GM18520 (cell line): ENCODE data around the gene TRMT44.
"Not testable (repeated sequence)": the region's sequence is repeated elsewhere in the genome, so short reads cannot be mapped to it uniquely, and the experiment has no call there.

Experiments
- ATAC-seq: cut with Tn5 transposase; IDR thresholded peaks from one replicate; pipeline ENCODE4 v1.9.1; 2021; ENCODE audit not compliant: unreplicated experiment

Gene TRMT44

DNA sequence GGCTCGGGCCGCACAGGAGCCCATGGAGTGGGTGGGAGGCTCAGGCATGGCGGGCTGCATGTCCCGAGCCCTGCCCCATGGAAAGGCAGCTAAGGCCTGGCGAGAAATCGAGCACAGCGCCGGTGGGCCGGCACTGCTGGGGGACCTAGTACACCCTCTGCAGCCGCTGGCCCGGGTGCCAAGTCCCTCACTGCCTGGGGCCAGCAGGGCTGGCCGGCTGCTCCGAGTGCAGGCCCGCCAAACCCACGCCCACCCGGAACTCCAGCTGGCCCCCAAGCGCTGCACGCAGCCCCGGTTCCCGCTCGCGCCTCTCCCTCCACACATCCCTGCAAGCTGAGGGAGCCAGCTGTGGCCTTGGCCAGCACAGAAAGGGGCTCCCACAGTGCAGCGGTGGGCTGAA is 50.9 kb downstream of the TRMT44 start:
- ATAC-seq, result not testable (repeated sequence)

DNA sequence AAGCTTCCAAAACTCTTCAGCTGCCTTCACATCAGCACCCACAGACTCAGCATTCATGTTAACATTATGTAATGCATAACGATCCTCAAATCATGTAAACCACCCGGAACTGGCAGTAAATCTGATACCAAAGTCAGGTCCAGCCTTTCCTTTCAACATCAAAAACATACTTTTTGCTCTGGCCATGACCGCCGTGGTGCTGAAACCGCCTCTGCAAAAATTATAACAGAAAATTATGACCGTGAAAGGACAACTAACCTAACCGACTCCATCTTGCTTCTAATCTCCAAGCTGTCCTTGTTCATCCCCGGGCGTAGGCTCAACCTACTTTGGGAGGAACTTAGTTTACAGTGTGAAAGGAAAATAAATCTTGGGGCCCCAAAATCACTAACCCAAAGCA is 51.6 kb downstream of the TRMT44 start:
- ATAC-seq, result no peak

GRCh38 chr4:8493484-8493883 is 52.9 kb downstream of the TRMT44 start:
- no peak for ATAC-seq

DNA sequence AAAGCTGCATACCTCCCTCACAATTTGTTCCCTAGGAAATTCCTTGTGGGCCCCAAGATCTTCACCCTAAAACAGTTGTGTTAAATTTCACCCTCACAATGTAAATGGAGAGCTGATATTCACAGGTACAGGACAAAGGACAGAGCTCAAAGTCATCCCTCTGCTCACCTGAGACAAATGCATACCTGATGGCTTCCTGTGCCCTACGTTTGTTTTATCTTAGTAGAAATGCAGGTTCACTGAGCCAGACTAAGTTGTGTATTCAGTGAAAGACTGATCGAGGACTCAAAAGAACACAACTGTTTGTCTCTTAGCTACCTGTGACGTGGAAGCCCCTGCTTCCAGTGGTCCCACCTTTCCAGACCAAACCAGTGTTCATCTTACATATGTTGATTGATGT is 53.6 kb downstream of the TRMT44 start:
- ATAC-seq, result no peak

GRCh38 chr4:8494983-8495548 is 54.5 kb downstream of the TRMT44 start:
- no peak for ATAC-seq

DNA sequence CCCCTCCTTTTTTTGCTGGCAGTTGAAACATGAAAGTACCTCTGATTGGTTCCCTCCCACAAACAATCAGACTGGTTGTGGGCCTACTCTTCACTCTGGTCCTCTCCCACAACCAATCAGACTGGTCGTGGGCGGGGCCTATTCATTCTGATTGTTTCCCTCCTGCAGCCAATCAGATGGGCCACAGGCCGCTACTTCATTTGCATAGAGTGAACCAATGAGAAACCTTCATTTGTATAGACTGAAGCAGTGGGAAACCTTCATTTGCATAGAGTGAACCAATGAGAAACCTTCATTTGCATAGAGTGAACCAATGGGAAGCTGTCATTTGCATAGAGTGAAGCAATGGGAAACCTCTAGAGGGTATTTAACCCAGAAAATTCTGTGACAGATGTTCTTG is 55.2 kb downstream of the TRMT44 start:
- ATAC-seq, result no peak

- no peak for ATAC-seq
These were observed 57.2 kb downstream of the TRMT44 start for GRCh38 chr4:8497762-8498161.

DNA sequence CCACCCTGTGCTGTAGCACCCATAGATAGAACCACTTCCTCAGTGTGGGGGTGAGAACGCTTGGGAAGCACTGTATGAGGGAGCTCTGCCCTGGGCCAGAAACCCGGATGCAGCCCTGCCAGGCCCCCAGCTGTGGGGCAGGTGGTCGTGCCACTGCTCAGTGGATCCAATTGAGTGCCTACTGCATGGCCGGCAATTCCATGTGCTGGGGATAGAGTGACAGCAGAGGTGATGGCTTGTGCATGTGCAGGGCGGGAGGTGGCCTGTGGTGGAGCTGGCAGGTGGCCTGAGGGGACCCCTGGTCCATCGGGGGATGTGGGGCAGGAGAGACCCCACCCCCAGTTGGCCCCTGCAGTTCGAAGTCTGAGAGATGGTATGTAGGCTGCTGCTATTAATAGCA is 60.4 kb downstream of the TRMT44 start:
- no peak for ATAC-seq

GRCh38 chr4:8501781-8502180 is 61.2 kb downstream of the TRMT44 start:
- no peak for ATAC-seq

- no peak for ATAC-seq
These were observed 61.8 kb downstream of the TRMT44 start for GRCh38 chr4:8502371-8502770.

- no peak for ATAC-seq
These were observed 62.4 kb downstream of the TRMT44 start for GRCh38 chr4:8502836-8503585.

- ATAC-seq, result no peak
These were observed 63.2 kb downstream of the TRMT44 start for GRCh38 chr4:8503801-8504200.

DNA sequence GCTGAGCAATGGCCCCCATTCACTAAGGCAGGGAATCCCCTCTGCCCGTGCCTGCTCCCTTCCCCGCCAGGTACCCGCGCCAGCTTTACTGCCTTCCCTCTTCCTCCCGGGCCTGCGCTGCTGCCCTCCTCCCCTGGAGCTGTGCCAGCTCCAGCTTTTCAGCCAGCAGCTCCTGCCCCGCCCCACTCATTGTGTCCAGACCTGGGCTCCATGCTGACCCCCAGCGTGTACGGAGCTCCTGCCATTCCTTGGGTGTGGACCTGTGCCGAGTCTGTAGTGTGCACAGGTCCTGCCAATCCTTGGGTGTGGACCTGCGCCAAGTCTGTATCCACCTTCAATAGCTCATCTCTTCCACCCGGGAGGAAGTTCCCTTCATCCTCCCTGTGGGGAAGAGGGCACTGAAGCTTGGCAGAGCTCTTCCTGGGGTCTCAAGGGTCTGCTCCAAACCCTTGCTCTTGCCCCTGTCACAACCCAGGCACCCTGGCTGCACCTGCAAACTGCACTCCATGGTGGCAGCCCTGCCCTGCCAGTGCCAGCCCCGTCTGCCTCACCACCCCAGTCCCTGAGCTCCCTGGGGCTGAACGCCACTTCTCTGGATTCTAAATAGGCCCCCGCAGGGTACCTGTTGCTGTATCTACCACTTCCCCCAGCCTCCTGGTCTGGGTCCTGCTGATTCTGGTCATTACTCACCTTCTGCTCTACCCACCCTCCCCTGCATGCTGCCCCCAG is 63.9 kb downstream of the TRMT44 start:
- no peak for ATAC-seq

DNA sequence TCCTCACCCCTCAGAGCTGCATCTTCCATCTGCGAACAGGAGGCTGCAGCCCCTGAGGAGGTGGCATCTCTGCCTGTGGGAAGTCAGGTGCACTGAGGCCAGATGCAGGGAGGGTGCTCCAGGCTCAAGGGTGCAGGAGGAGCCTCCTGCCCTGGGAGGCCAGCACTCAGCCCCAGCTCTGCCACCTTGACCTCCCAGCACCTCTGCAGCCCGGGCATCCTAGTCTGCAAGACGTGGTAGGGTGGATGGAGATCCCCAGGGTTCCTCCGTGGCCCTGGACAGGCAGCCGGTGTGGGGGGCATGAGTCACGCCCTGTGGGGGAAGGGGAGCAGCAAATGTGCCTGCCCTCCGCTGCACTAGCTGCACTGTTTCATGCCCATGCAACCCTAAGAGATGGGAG is 64.7 kb downstream of the TRMT44 start:
- ATAC-seq, result no peak

- ATAC-seq, result no peak
These were observed 65.4 kb downstream of the TRMT44 start for GRCh38 chr4:8506006-8506372.

GRCh38 chr4:8506373-8507195 is 66.0 kb downstream of the TRMT44 start:
- no peak for ATAC-seq

DNA sequence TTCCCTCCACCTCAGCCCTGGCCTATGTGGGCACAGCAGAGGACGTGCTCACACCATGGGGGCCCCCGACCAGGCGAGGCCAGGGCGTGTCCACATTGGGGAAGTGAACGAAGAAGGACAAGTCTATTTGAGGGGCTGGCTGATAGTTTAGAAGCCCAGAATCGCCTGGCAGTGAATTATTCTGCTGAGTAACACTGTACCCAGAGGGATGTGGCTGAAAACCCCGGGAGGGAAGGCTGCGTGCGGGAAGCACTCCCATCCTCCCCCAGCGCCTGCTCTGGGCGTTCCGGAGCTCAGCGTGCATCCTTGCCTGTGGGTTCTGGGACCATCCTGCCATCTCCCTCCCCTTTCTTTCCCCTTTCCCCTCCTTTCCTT is 66.6 kb downstream of the TRMT44 start:
- ATAC-seq, result no peak

GRCh38 chr4:8507624-8508023 is 67.0 kb downstream of the TRMT44 start:
- no peak for ATAC-seq

- ATAC-seq, result no peak
These were observed 67.7 kb downstream of the TRMT44 start for GRCh38 chr4:8508266-8508665.

- ATAC-seq, result no peak
These were observed 68.2 kb downstream of the TRMT44 start for GRCh38 chr4:8508740-8509139.

DNA sequence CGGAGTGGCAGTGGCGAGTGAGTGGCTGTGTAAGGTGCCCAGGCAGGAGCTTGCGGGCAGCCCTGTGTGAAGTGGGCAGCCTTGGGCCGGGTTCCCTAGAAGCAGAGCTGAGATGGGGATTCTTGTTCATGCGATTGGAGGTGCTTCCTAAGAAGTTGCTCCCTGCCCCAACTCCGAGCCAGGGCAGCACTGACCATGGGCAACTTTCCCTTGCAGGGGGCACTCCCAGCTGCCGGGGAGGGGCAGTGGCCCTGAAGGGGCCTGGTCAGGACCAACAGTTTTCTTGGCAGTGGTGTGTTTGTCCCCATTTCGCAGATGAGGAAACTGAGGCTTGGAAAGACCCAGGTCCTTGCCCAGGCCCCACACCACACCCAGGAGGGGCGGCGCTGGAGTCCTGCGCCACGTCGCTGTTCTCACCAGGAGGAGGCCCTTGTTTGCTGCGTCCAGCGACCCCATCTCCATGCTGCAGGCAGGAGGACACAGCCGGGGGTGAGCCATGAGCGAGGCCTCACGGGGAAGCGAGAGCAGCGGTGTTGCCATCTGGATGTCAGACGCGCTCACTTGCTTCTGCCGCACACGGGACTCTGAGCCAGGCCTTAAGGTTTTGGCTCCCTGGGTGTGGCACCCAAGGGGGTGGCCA is 68.9 kb downstream of the TRMT44 start:
- no peak for ATAC-seq
